Ramos (cell line): ENCODE measurements around the gene CCDC77.
"Not testable (repeated sequence)": the region's sequence is repeated elsewhere in the genome, so short reads cannot be mapped to it uniquely, and the experiment has no call there.

Experiments
- in situ Hi-C: fragments of 300-500 bp; cut with MboI; formaldehyde crosslinking; loops from one replicate; pipeline ENCODE4 v1.14.3; 2022; ENCODE audit warnings: low sequenced_read_pairs; ENCODE audit not compliant: unreplicated experiment

Gene CCDC77

GRCh38 chr12:401235-402028, at the start of gene CCDC77:
CCDC77 (plus strand) TSS chr12:401644; CDS start chr12:409384, 7,740 bp downstream.
- in situ Hi-C loops = no loop called here

GRCh38 chr12:356276-356988, 45.0 kb upstream of the CCDC77 start:
- in situ Hi-C loops = no loop called here

- in situ Hi-C loops = no loop called here
Observed at GRCh38 chr12:359091-359490, 42.4 kb upstream of the CCDC77 start.

GRCh38 chr12:366820-367219, 34.6 kb upstream of the CCDC77 start:
- in situ Hi-C loops = no loop called here

- in situ Hi-C loops = no loop called here
Observed at GRCh38 chr12:367972-368371, 33.5 kb upstream of the CCDC77 start.

GRCh38 chr12:370739-371485, 30.5 kb upstream of the CCDC77 start:
- in situ Hi-C loops = not testable (repeated sequence)

GRCh38 chr12:386651-387050, 14.8 kb upstream of the CCDC77 start:
- in situ Hi-C loops = no loop called here

GRCh38 chr12:388012-388411, 13.4 kb upstream of the CCDC77 start:
- in situ Hi-C loops = no loop called here

- in situ Hi-C loops = no loop called here
Observed at GRCh38 chr12:388541-389141, 12.8 kb upstream of the CCDC77 start.

GRCh38 chr12:389142-390096, 12.0 kb upstream of the CCDC77 start, which contains the start of gene KDM5A:
KDM5A (minus strand) TSS chr12:389320; CDS start chr12:389091, 229 bp downstream.
- in situ Hi-C loops = no loop called here

GRCh38 chr12:400828-401227, 616 bp upstream of the CCDC77 start:
- in situ Hi-C loops = no loop called here

- in situ Hi-C loops = no loop called here
Observed at GRCh38 chr12:402029-402389, 565 bp downstream of the CCDC77 start.

GRCh38 chr12:414859-415258, 13.4 kb downstream of the CCDC77 start:
- in situ Hi-C loops = no loop called here

GRCh38 chr12:418432-418831, 17.0 kb downstream of the CCDC77 start:
- in situ Hi-C loops = no loop called here

GRCh38 chr12:422526-422925, 21.1 kb downstream of the CCDC77 start:
- in situ Hi-C loops = no loop called here

- in situ Hi-C loops = not testable (repeated sequence)
Observed at GRCh38 chr12:435737-436136, 34.3 kb downstream of the CCDC77 start.

- in situ Hi-C loops = no loop called here
Observed at GRCh38 chr12:442235-442884, 40.9 kb downstream of the CCDC77 start.

GRCh38 chr12:447141-447540, 45.7 kb downstream of the CCDC77 start:
- in situ Hi-C loops = loop anchor here (5.0 kb wide), 1 partner anchor 105 kb away; no protein-coding TSS in a partner anchor

GRCh38 chr12:449203-449602, 47.8 kb downstream of the CCDC77 start:
- in situ Hi-C loops = loop anchor here (5.0 kb wide), 1 partner anchor 103 kb away; no protein-coding TSS in a partner anchor
